RCC 7860 (cell line): ENCODE measurements around the gene ARID4B.
A peak's percentile ranks its signal among the peaks of the same experiment; 100 is the strongest.

Experiments used
- DNase-seq: peaks from one replicate; pipeline ENCODE4 v3.0.0-alpha.2; 2015; ENCODE audit warnings: low spot score
- FAIRE-seq: peaks from 2 replicates; lab custom pipeline; 2012; peaks lifted over from hg19 to GRCh38; lab: Jason Lieb, UNC

Gene ARID4B

DNA sequence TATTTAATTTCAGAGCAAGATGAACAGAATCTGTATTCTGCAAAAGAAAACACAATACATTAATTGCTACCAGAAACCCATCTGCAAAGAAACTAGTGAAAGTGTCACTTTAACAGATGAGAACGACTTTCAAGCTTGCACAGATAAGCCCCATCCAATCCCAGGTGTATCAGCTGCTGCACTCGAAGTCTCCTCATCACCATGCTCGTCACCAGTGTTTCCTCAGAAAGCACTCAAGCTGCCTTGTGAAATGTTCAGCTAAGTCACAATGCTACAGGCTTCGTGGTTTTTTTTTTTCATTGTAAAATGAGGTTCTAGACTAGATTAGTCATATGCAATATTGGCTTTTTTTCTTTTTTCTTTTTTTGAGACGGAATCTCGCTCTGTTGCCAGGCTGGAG, 196.0 kb downstream of the ARID4B start:
- DNase-seq (no peak), FAIRE-seq (no peak)

DNA sequence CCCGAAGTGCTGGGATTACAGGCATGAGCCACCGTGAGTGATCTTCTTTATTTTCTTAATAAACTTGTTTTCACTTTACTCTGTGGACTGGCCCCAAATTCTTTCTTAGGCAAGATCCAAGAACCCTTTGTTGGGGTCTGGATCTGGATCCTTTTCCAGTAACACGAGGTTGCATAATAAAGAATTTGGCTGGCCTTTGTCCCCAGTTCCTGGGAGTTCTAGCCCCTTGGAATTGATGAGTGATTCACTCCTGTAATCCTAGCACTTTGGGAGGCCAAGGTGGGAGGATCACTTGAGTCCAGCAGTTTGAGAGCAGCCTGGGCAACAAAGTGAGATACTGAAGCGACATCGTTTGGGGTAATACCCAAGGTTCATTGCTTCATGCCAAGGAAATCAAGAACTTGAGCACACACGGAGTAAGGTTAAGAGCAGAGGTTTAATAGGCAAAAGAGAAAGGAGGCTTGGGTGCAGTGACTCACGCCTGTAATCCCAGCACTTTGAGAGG, 197.2 kb downstream of the ARID4B start:
- FAIRE-seq: no peak

DNA sequence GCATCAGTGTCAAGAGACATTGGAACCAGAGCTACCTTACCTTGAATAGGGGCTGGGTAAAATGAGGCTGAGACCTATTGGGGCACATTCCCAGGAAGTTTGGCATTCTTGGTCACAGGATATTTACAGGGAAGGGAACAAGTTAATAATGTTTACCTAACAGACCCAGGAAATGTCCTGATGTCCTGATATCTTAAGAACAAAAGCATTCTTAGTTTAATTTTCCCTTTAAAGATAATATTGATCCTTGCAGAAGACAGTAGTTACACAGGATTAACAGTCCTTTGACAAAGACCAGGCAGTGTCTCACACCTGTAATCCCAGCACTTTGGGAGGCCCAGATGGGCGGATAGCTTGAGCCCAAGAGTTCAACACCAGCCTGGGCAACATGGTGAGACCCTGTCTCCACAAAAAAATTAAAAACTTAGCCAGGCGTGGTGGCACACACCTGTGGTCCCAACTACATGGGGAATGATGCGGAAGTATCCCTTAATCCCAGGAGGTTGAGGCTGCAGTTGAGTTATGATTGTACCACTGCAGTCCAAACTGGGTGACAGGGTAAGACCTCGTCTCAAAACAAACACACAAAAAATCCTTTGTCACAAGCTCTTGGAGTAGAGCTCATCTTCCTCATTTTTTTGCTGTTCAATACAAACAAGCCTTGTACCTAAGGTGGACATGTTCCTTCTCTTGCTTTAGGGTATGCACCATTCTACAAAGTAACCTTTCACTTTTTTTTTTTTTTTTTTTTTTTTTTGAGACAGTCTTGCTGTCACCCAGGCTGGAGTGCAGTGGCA, 198.0 kb downstream of the ARID4B start:
- DNase-seq: no peak
- no peak for FAIRE-seq

More for the DNA sequence above, 197.2 kb downstream of the ARID4B start:
- no peak for DNase-seq

DNA sequence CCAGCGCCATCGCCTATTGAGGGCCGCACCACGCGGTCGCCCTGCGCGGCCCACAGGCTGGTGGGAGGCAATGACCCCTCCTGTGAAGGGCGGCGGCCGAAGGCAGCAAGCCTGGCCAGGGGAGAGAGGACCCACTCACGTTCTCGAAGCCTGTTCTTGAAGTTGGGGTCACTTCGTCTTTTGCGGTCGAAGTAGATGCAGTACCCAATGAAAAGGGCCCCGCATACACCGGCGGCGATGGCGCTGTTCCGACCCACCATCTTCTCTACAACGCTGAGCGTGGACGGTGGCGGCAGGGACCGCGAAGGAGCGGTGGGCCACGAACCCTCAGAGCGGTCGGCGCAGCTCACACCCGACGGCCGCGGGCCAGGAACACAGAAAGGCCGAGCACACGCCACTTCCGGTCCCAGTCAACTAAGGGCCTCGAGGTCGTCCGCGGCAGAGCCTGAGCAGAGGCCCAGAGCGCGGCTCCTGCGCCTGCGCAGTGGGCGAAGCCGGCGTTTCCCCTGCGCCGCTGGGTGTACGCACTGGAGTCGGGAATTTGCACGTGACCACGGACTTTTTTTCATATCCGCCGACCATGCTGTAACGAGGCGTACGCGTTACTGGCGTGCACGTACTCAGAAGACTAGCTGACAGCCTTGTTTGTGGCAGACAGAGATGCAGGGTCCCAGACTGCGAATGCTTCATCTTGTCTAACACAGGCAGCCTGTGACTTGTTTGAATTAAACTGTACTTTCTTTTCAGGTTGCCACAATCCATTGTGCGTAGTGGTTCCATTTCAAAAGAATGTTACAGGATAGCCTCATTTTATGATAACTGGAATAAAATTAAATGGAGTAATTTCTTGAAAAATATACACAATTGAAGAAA, 199.3 kb downstream of the ARID4B start, which contains the start of gene TOMM20:
Gene TOMM20 (minus strand): TSS at position 382 of the 873 bp plus-strand sequence. CDS start 122 bp downstream, at position 260.
- peak; percentile 96 for DNase-seq
- peak; percentile 55 for FAIRE-seq

DNA sequence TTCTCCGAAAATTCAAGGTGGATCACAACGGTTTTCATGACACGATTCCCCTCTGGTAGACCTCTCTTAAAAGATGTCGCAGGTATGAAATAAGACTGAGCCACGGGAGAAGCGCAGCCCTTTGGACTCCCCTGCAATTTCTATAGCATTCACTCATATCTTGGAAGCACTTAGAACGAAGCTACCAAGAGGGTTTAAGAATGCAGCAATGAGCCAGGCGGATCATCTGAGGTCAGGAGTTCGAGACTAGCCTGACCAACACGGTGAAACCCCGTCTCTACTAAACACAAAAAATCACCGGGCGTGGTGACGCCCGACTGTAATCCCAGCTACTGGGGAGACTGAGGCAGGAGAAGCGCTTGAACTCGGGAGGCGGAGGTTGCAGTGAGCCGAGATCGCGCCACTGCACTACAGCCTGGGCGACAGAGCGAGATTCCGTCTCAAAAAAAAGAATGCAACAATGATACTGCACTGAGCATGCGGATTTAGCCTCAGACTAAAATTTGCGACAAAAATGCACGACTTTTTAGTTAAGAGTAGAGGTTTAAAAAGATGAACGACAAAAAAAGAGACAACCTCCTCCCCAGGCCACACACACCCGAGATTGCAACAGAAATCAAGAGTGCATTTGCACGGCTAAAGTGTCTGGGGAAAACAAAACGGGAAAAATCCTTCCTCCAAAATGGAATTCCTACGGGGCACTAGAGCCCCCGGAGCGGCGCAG, 200.1 kb downstream of the ARID4B start:
- no peak for FAIRE-seq

DNA sequence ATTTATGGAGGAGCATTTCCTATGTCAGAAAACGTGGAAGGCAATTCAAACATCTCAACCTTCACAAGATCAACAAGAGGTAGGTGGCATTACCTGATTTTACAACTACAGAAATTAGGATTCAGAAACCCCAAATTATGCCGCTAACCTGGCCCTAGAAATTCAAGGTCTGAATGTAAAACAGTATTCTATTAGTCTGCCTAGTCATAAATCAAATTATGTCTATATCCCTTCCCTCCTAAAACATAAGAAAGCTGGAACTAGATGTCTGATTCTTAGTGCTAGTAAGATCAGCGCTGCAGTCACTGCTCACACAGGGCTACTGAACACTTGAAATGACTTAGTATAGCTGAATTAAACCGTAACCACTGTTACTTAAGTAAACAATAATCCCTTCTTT, 200.8 kb downstream of the ARID4B start:
- DNase-seq (no peak), FAIRE-seq (no peak)

More for the DNA sequence above, 200.1 kb downstream of the ARID4B start:
- no peak for DNase-seq

DNA sequence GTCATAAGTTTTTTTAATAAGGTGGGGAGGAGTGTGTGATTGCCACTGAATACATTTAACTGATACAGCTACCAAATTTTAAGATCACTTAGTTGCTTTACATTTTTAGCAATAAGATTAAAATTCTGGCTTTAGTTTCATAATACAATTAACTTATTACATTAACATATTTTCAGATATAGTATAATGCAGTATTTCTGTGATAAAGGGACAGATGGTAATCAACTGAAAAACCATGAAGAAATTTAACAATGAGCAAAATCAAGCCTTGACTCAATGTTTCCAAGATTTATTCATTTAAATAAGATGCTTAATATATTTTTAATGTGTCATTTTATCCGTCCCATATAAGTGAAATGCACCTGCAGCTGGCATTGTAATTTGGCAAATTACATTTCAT, 203.3 kb downstream of the ARID4B start:
- DNase-seq: no peak
- FAIRE-seq: no peak

DNA sequence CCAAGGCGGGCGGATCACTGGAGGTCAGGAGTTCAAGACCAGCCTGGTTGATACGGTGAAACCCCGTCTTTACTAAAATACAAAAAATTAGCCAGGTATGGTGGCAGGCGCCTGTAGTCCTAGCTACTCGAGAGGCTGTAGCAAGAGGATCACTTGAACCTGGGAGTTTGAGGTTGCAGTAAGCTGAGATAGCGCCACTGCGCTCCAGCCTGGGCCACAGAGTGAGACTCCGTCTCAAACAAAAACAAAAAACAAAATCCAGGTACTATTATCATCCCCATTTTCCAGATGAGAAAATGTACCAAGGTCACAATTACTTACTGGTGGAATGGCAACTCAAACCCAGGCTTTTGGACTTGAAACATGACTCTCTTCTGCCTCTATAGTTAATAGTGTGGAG, 203.9 kb downstream of the ARID4B start:
- DNase-seq (no peak), FAIRE-seq (no peak)

DNA sequence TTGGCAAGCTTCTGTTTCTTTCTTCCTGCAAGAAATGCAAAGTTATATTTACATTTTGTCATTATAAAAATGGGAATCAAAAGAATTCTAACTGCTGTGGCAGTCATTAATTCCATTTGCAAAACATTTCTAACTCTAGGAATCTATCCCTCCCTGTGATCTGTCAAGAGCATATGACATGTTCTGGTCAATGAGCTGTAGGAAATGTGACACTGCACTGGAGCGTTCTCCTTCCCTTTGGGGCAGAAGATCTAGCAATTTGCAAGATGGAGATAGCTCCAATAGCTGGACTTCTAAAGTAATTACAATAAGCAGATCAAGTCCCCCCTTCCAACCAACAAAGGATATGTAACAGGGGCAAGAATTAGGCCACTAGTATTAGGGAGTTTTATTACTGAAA, 205.6 kb downstream of the ARID4B start:
- DNase-seq (no peak), FAIRE-seq (no peak)
